Measurements from ENCODE around the gene ZNF616.
A peak's percentile ranks its signal among the peaks of the same experiment; 100 is the strongest.

The ZNF616 gene

GRCh38 chr19:52139252-52140031, at the start of gene ZNF616:
Gene ZNF616, minus strand, starts transcription at chr19:52139938. Its CDS starts 9,426 bp downstream, at chr19:52130512.
- DNase-seq = peak; percentile 75

GRCh38 chr19:52188822-52189734, 49.3 kb upstream of the ZNF616 start:
- DNase-seq = no peak

- DNase-seq = no peak
Observed at GRCh38 chr19:52187407-52187806, 47.7 kb upstream of the ZNF616 start.

- DNase-seq = no peak
Observed at GRCh38 chr19:52176574-52176973, 36.8 kb upstream of the ZNF616 start.

GRCh38 chr19:52172347-52172746, 32.6 kb upstream of the ZNF616 start:
- no peak for DNase-seq

GRCh38 chr19:52171321-52172169, 31.8 kb upstream of the ZNF616 start, which contains the start of gene ZNF836:
Gene ZNF836, minus strand, starts transcription at chr19:52171621. Its CDS starts 3,549 bp downstream, at chr19:52168072.
- DNase-seq = peak; percentile 0

GRCh38 chr19:52170863-52171320, 31.2 kb upstream of the ZNF616 start:
- no peak for DNase-seq

- DNase-seq = no peak
Observed at GRCh38 chr19:52170304-52170703, 30.6 kb upstream of the ZNF616 start.

- no peak for DNase-seq
Observed at GRCh38 chr19:52155596-52156359, 16.0 kb upstream of the ZNF616 start.

GRCh38 chr19:52148256-52148655, 8.5 kb upstream of the ZNF616 start:
- no peak for DNase-seq

- no peak for DNase-seq
Observed at GRCh38 chr19:52142001-52142595, 2.4 kb upstream of the ZNF616 start.

- DNase-seq = no peak
Observed at GRCh38 chr19:52141203-52141602, 1.5 kb upstream of the ZNF616 start.

GRCh38 chr19:52140032-52140710, 433 bp upstream of the ZNF616 start:
- DNase-seq = no peak

- DNase-seq = no peak
Observed at GRCh38 chr19:52138983-52139251, 821 bp downstream of the ZNF616 start.

GRCh38 chr19:52138278-52138982, 1.3 kb downstream of the ZNF616 start:
- DNase-seq = peak; percentile 0

GRCh38 chr19:52120286-52120685, 19.5 kb downstream of the ZNF616 start:
- DNase-seq = no peak

GRCh38 chr19:52115526-52116053, 24.1 kb downstream of the ZNF616 start:
- DNase-seq = no peak

GRCh38 chr19:52114691-52115090, 25.0 kb downstream of the ZNF616 start:
- no peak for DNase-seq

- no peak for DNase-seq
Observed at GRCh38 chr19:52112624-52113023, 27.1 kb downstream of the ZNF616 start.

- no peak for DNase-seq
Observed at GRCh38 chr19:52110780-52111179, 29.0 kb downstream of the ZNF616 start.

All from NCI-H524 treated with DMSO at 0.1 percent for 48 hours (cell line).